Psoas muscle (tissue), 8 donors: ENCODE data around the gene TLR8. TPM values are rescaled to one million over a fixed set of nuclear protein-coding genes. Genes with fewer than 3 reads are reported as not detected.

Experiments used
- ATAC-seq, 4 donors: fragments of 200-7000 bp; cut with Tn5 transposase; one replicate each; pipeline ENCODE4 v1.9.1; 2020; ENCODE audit warnings: moderate library complexity in 3 of 4, mild to moderate bottlenecking in 2 of 4
- DNase-seq, 2 donors: peaks; one replicate each; pipeline ENCODE4 v3.0.0-alpha.2; 2020
- H3K27ac ChIP-seq: fragments of 200-600 bp; one replicate; pipeline ENCODE4 v1.8.0; 2022
- H3K27me3 ChIP-seq, 3 donors: fragments of 200-600 bp in 1 of 3; one replicate each; pipeline versions ENCODE4 v1.6.1 to v1.8.0; 2013 to 2022; ENCODE audit warnings: low read length in 2 of 3, mild to moderate bottlenecking in 2 of 3, moderate library complexity in 1 of 3; ENCODE audit not compliant: insufficient read depth in 3 of 3
- H3K36me3 ChIP-seq, 2 donors: fragments of 200-600 bp in 1 of 2; one replicate each; pipeline versions ENCODE4 v1.6.1 to v1.8.0; 2013 to 2022; ENCODE audit warnings: low read depth in 1 of 2, mild to moderate bottlenecking in 1 of 2, moderate library complexity in 1 of 2; ENCODE audit not compliant: insufficient read depth in 1 of 2
- H3K4me1 ChIP-seq: fragments of 200-600 bp; one replicate; pipeline ENCODE4 v1.8.0; 2022
- H3K4me3 ChIP-seq: fragments of 200-600 bp; one replicate; pipeline ENCODE4 v1.8.0; 2022; ENCODE audit warnings: mild to moderate bottlenecking
- H3K9me3 ChIP-seq: fragments of 200-600 bp; one replicate; pipeline ENCODE4 v1.8.0; 2022
- CTCF ChIP-seq: fragments of 200-600 bp; IDR thresholded peaks from one replicate; pipeline ENCODE4 v1.8.0; 2022; ENCODE audit warnings: antibody characterized with exemption
- WGBS, 3 donors: extraction: QIAGEN DNeasy Blood & Tissue Kit; methylation state at CpG; one replicate each; pipeline versions ENCODE4 v1.1.6 to v1.1.7; 2013; 5-methylcytosine and 5-hydroxymethylcytosine counted together
- intact Hi-C, 2 donors: fragments of 100-400 bp; cut with DNase I; formaldehyde crosslinking; loops; one replicate each; pipeline versions ENCODE4 v1.11.0 to v1.14.2; 2022
- polyA plus RNA-seq, 3 donors: library from polyadenylated mRNA; stranded (reverse); fragments of 200-250 nt; gene quantifications; one replicate each; pipeline ENCODE4 v1.2.3, GENCODE V29; 2013
- total RNA-seq, 4 donors: library from RNA; stranded (reverse); fragmentation: NEBNext Ultra II Directional in 2 of 4; extraction: Animal tissue kit (Norgen Biotek cat#: 25700) in 2 of 4; gene quantifications; one replicate each; pipeline versions ENCODE4 v1.2.1 to v1.2.4, GENCODE V29; 2021 to 2023
- donor health status: healthy with polysubstance abuse.
- donor health status: DM: no; HTN: no; CAD: no; lungs with moderate emphysema.
- donor health status: Bipolar disorder and iron deficiency.
- donor health status: healthy.
- donor health status: DM: yes; HTN: yes; CAD: no.
- donor health status: DM: no; HTN: no; CAD: no.
- donor health status: DM: no; HTN: no; CAD: no.
- donor health status: DM: yes; HTN: yes; CAD: no.

The TLR8 gene
- total and polyA plus RNA-seq, 7 donors, result 0.06 to 0.57 (median 0.36) TPM

GRCh38 chrX:12887767-12888166 lies 18.7 kb upstream of the TLR8 start:
- no peaks in the 10 kb centered on the region for H3K36me3 ChIP-seq
- no peak overlapping the region for H3K4me3 ChIP-seq
- TF ChIP-seq CTCF, result no peak
- DNase-seq (no peak), ATAC-seq (no peak)
- H3K4me1 ChIP-seq, result no peaks in the 10 kb centered on the region
- H3K27ac ChIP-seq, result no peak overlapping the region
- 66 to 76% (median 75%) methylated on average over 3 of the region's 3 CpGs for WGBS, 3 donors
- intact Hi-C loops, result no loop called here
- H3K27me3 ChIP-seq, result peaks cover 0 to 5% (median 0%) of the 10 kb centered on the region in 3 donors
- H3K9me3 ChIP-seq, result no peaks in the 10 kb centered on the region

GRCh38 chrX:12890467-12890866 lies 16.0 kb upstream of the TLR8 start:
- TF ChIP-seq CTCF, result no peak
- Histone ChIP-seq H3K36me3 (no peaks in the 10 kb centered on the region), H3K4me3 (no peak overlapping the region), H3K27ac (no peak overlapping the region), H3K9me3 (no peaks in the 10 kb centered on the region), H3K27me3 (no peaks in the 10 kb centered on the region), H3K4me1 (no peaks in the 10 kb centered on the region)
- 54 to 62% (median 60%) methylated on average over 5 of the region's 5 CpGs for WGBS, 3 donors
- DNase-seq (no peak), ATAC-seq (no peak)
- intact Hi-C loops, result no loop called here

GRCh38 chrX:12891171-12891570 lies 15.2 kb upstream of the TLR8 start:
- ATAC-seq (no peak), DNase-seq (no peak)
- intact Hi-C loops, result no loop called here
- Histone ChIP-seq H3K4me1 (no peaks in the 10 kb centered on the region), H3K27me3 (no peaks in the 10 kb centered on the region), H3K36me3 (no peaks in the 10 kb centered on the region), H3K4me3 (no peak overlapping the region), H3K9me3 (no peaks in the 10 kb centered on the region), H3K27ac (no peak overlapping the region)
- no peak for TF ChIP-seq CTCF
- WGBS, 3 donors, result 74 to 79% (median 77%) methylated on average over 4 of the region's 4 CpGs

- no peak for ATAC-seq
- intact Hi-C loops, result no loop called here
- Histone ChIP-seq H3K4me1 (no peaks in the 10 kb centered on the region), H3K27me3 (peaks cover 0 to 4% (median 0%) of the 10 kb centered on the region in 3 donors), H3K27ac (no peak overlapping the region), H3K36me3 (no peaks in the 10 kb centered on the region), H3K9me3 (no peaks in the 10 kb centered on the region), H3K4me3 (no peak overlapping the region)
- WGBS, 3 donors, result 20 to 33% (median 23%) methylated on average over 2 of the region's 2 CpGs
- TF ChIP-seq CTCF, result no peak
- no peak for DNase-seq
These were observed 14.4 kb upstream of the TLR8 start for GRCh38 chrX:12891915-12892506.

- ATAC-seq, result no peak
- WGBS, 3 donors, result 71 to 84% (median 72%) methylated on average over 2 of the region's 2 CpGs
- H3K27me3 ChIP-seq, result peaks cover 0 to 5% (median 0%) of the 10 kb centered on the region in 3 donors
- no peak overlapping the region for H3K27ac ChIP-seq
- TF ChIP-seq CTCF, result no peak
- no peak overlapping the region for H3K4me3 ChIP-seq
- intact Hi-C loops, result no loop called here
- no peaks in the 10 kb centered on the region for H3K36me3 ChIP-seq
- no peaks in the 10 kb centered on the region for H3K9me3 ChIP-seq
- H3K4me1 ChIP-seq, result no peaks in the 10 kb centered on the region
- no peak for DNase-seq
These were observed 13.7 kb upstream of the TLR8 start for GRCh38 chrX:12892716-12893115.
